ENCODE measurements around the gene ICA1. TPM values are rescaled to one million over a fixed set of nuclear protein-coding genes. Genes with fewer than 3 reads are reported as not detected.

ICA1 gene
- total RNA-seq, 1 experiment from 2014 or later: 31.5 TPM

- H3K4me1 Mint-ChIP-seq (ENCODE audit: insufficient read depth, unreplicated experiment): no peaks in the 10 kb centered on the region
- no peaks in the 10 kb centered on the region for H3K36me3 Mint-ChIP-seq (ENCODE audit: insufficient read depth, unreplicated experiment)
- CTCF ChIA-PET: no interaction called here
- H3K9me3 Mint-ChIP-seq (ENCODE audit: unreplicated experiment): no peaks in the 10 kb centered on the region
- no peak overlapping the region for H3K4me3 Mint-ChIP-seq (ENCODE audit: unreplicated experiment)
- POLR2A ChIA-PET: interaction anchor here (0.6 kb wide), 1 partner anchor 26 kb away, joined by 3 read pairs; no protein-coding TSS in a partner anchor
- no peaks in the 10 kb centered on the region for H3K27me3 Mint-ChIP-seq (ENCODE audit: insufficient read depth, unreplicated experiment)
- no peak for TF ChIP-seq CTCF (IDR thresholded peaks at IDR 0.05; ENCODE audit: unreplicated experiment)
- DNase-seq (ENCODE audit: unreplicated experiment): no peak
- no TSS peak for BruUV-seq (replicated peaks)
- H3K27ac Mint-ChIP-seq (ENCODE audit: low read depth, unreplicated experiment): no peak overlapping the region
- intact Hi-C loops (cut with micrococcal nuclease): no loop called here
These were observed 146.2 kb downstream of the ICA1 start for GRCh38 chr7:8115547-8116402.

- POLR2A ChIA-PET: no interaction called here
- DNase-seq (ENCODE audit: unreplicated experiment): no peak
- intact Hi-C loops (cut with micrococcal nuclease): no loop called here
- Mint-ChIP-seq H3K27me3 (ENCODE audit: insufficient read depth, unreplicated experiment) (no peaks in the 10 kb centered on the region), H3K27ac (ENCODE audit: low read depth, unreplicated experiment) (no peak overlapping the region), H3K9me3 (ENCODE audit: unreplicated experiment) (no peaks in the 10 kb centered on the region), H3K4me1 (ENCODE audit: insufficient read depth, unreplicated experiment) (no peaks in the 10 kb centered on the region), H3K36me3 (ENCODE audit: insufficient read depth, unreplicated experiment) (no peaks in the 10 kb centered on the region), H3K4me3 (ENCODE audit: unreplicated experiment) (no peak overlapping the region)
- CTCF ChIA-PET: no interaction called here
- no peak for TF ChIP-seq CTCF (IDR thresholded peaks at IDR 0.05; ENCODE audit: unreplicated experiment)
- no TSS peak for BruUV-seq (replicated peaks)
These were observed 147.8 kb downstream of the ICA1 start for GRCh38 chr7:8114175-8114574.

GRCh38 chr7:8113184-8113583 is 148.8 kb downstream of the ICA1 start:
- Mint-ChIP-seq H3K36me3 (ENCODE audit: insufficient read depth, unreplicated experiment) (no peaks in the 10 kb centered on the region), H3K27me3 (ENCODE audit: insufficient read depth, unreplicated experiment) (no peaks in the 10 kb centered on the region), H3K27ac (ENCODE audit: low read depth, unreplicated experiment) (no peak overlapping the region), H3K4me1 (ENCODE audit: insufficient read depth, unreplicated experiment) (no peaks in the 10 kb centered on the region), H3K4me3 (ENCODE audit: unreplicated experiment) (no peak overlapping the region), H3K9me3 (ENCODE audit: unreplicated experiment) (no peaks in the 10 kb centered on the region)
- ChIA-PET CTCF (interaction anchor here (0.5 to 0.6 kb wide), 2 partner anchors 323 to 524 kb away, joined by 3 to 4 read pairs; no protein-coding TSS in a partner anchor), POLR2A (no interaction called here)
- TF ChIP-seq CTCF (IDR thresholded peaks at IDR 0.05; ENCODE audit: unreplicated experiment): no peak
- no TSS peak for BruUV-seq (replicated peaks)
- intact Hi-C loops (cut with micrococcal nuclease): no loop called here
- no peak for DNase-seq (ENCODE audit: unreplicated experiment)

- Mint-ChIP-seq H3K4me3 (ENCODE audit: unreplicated experiment) (no peak overlapping the region), H3K36me3 (ENCODE audit: insufficient read depth, unreplicated experiment) (no peaks in the 10 kb centered on the region), H3K9me3 (ENCODE audit: unreplicated experiment) (no peaks in the 10 kb centered on the region), H3K4me1 (ENCODE audit: insufficient read depth, unreplicated experiment) (no peaks in the 10 kb centered on the region), H3K27ac (ENCODE audit: low read depth, unreplicated experiment) (no peak overlapping the region), H3K27me3 (ENCODE audit: insufficient read depth, unreplicated experiment) (no peaks in the 10 kb centered on the region)
- DNase-seq (ENCODE audit: unreplicated experiment): no peak
- TF ChIP-seq CTCF (IDR thresholded peaks at IDR 0.05; ENCODE audit: unreplicated experiment): no peak
- no TSS peak for BruUV-seq (replicated peaks)
- ChIA-PET CTCF (interaction anchor here (0.5 to 0.6 kb wide), 2 partner anchors 323 to 524 kb away, joined by 3 to 4 read pairs; no protein-coding TSS in a partner anchor), POLR2A (no interaction called here)
- intact Hi-C loops (cut with micrococcal nuclease): no loop called here
These were observed 149.3 kb downstream of the ICA1 start for GRCh38 chr7:8112685-8113084.

Measured in MCF 10A (cell line).